BE2C (cell line): ENCODE data around the gene NPY2R.

Source experiments
- DNase-seq: peaks from one replicate; pipeline ENCODE4 v3.0.0-alpha.2; 2020
- H3K27me3 ChIP-seq: fragments of 250-450 bp; sonication (Bioruptor Pico); 2 replicates; pipeline ENCODE4 v1.5.1; 2020; ENCODE audit warnings: mild to moderate bottlenecking
- H3K36me3 ChIP-seq: fragments of 250-450 bp; sonication (Bioruptor Pico); 2 replicates; pipeline ENCODE4 v1.5.1; 2020; ENCODE audit warnings: mild to moderate bottlenecking
- H3K4me1 ChIP-seq: fragments of 250-450 bp; sonication (Bioruptor Pico); 2 replicates; pipeline ENCODE4 v1.5.1; 2020
- H3K4me3 ChIP-seq: 2 replicates; pipeline ENCODE4 v1.5.1; 2011; ENCODE audit warnings: low read depth, low read length
- H3K9me3 ChIP-seq: fragments of 250-450 bp; sonication (Bioruptor Pico); 2 replicates; pipeline ENCODE4 v1.5.1; 2020
- CTCF ChIP-seq: IDR thresholded peaks from 2 replicates; pipeline ENCODE4 v1.5.1; 2012; ENCODE audit warnings: mild to moderate bottlenecking, low read depth, low read length

The NPY2R gene

DNA sequence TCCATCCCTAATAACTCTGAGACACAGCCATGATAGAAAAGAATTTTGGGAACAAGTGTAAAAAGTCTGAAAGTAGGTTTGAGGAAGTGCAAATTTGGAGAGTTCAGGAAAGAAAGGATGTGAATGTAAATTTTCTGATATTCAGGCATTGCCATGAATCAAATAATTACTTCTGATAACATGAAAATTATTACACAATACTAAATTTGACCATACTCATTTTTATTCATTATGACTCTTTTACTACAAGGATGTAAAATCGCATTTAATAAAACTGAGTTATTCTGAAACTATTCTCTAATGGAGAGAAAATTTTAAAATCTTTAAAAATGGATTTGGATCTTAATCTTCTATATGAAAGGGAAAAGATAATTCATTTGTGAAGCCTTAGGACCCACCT, 33.8 kb upstream of the NPY2R start:
- no peak for DNase-seq
- H3K27me3 ChIP-seq: no peaks in the 10 kb centered on the region
- no peaks in the 10 kb centered on the region for H3K9me3 ChIP-seq
- no peaks in the 10 kb centered on the region for H3K36me3 ChIP-seq
- no peaks in the 10 kb centered on the region for H3K4me1 ChIP-seq
- H3K4me3 ChIP-seq: no peak overlapping the region
- TF ChIP-seq CTCF: no peak

GRCh38 chr4:155179216-155179615, 29.2 kb upstream of the NPY2R start:
- Histone ChIP-seq H3K9me3 (no peaks in the 10 kb centered on the region), H3K4me3 (no peak overlapping the region), H3K4me1 (no peaks in the 10 kb centered on the region), H3K36me3 (no peaks in the 10 kb centered on the region), H3K27me3 (no peaks in the 10 kb centered on the region)
- no peak for DNase-seq
- no peak for TF ChIP-seq CTCF

DNA sequence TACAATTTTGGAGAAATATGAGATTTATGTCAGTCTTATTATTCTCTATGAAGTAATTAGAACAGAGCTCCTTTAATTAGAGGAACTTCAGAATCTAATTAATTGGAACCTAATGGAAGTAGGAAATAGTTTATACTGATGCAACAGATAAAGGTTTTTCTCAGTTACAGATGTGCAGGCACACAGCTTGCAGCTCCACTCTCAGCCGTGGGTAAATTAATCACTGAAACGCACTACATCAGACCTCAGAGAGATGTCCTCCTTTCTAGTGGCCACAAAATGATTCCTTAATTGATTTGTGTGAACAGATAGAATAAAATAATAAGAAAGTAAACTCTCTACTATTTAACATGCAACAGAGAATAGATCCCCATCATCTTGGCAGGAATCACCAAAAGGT, 21.5 kb upstream of the NPY2R start:
- Histone ChIP-seq H3K4me3 (no peak overlapping the region), H3K4me1 (no peaks in the 10 kb centered on the region; the same call in 1 of the 2 replicates), H3K36me3 (no peaks in the 10 kb centered on the region), H3K9me3 (no peaks in the 10 kb centered on the region), H3K27me3 (no peaks in the 10 kb centered on the region)
- no peak for TF ChIP-seq CTCF
- DNase-seq: no peak

DNA sequence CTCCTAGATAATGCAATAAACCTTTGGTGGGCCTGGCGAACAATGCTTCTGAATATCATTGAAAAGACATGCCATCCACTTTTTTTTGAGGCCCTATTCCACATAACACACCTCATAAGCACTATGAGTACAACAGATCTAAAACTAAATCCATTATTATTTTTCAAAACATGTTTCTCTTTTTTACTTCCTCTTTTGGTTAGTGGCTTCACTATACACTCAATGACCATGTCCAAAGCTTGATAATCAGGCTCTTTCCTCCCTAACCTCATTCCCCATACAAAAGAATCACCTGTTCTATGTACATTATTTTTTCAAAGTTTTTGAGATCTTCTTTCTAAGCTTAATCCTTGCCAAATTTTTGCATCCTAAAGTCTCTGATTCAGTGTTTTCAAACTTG, 20.4 kb upstream of the NPY2R start:
- no peaks in the 10 kb centered on the region for H3K27me3 ChIP-seq
- no peaks in the 10 kb centered on the region for H3K9me3 ChIP-seq
- H3K4me3 ChIP-seq: no peak overlapping the region
- H3K36me3 ChIP-seq: no peaks in the 10 kb centered on the region
- H3K4me1 ChIP-seq: no peaks in the 10 kb centered on the region; the same call in 1 of the 2 replicates
- no peak for DNase-seq
- no peak for TF ChIP-seq CTCF

DNA sequence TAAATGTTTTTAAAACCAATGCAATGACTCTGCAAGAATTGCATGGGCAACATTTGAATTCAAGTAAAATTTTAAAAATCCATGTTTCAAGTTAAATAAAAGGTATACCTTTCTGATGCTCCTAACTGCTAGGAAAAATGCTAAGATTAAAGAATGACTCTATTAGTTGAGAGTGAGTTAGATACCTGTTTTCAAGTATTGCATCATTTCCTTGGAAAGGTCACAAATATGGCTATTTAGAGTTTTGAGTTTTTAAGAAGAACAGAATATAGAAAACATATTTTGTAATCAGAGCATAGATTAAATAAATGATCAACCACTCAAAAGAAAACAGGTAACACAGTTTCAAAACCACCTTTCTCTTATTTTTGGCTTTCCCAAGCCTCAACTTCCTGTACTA, 18.3 kb upstream of the NPY2R start:
- no peaks in the 10 kb centered on the region for H3K36me3 ChIP-seq
- H3K4me3 ChIP-seq: no peak overlapping the region
- no peak for DNase-seq
- no peaks in the 10 kb centered on the region for H3K27me3 ChIP-seq
- no peaks in the 10 kb centered on the region for H3K9me3 ChIP-seq
- no peak for TF ChIP-seq CTCF
- H3K4me1 ChIP-seq: no peaks in the 10 kb centered on the region; the same call in 1 of the 2 replicates

- H3K27me3 ChIP-seq: no peaks in the 10 kb centered on the region
- no peaks in the 10 kb centered on the region for H3K4me1 ChIP-seq
- no peaks in the 10 kb centered on the region for H3K36me3 ChIP-seq
- H3K4me3 ChIP-seq: no peak overlapping the region
- H3K9me3 ChIP-seq: no peaks in the 10 kb centered on the region
- DNase-seq: no peak
- no peak for TF ChIP-seq CTCF
These were observed 10.7 kb upstream of the NPY2R start for GRCh38 chr4:155197757-155198156.
